Astrocyte of the cerebellum (primary cell): ENCODE results near the gene DSCAM.

ENCODE experiments used
- DNase-seq: peaks from one replicate; pipeline ENCODE4 v3.0.0-alpha.2; 2011; ENCODE audit warnings: low read depth
- H3K4me3 ChIP-seq: 2 replicates; pipeline ENCODE4 v1.5.1; 2011; ENCODE audit warnings: mild to moderate bottlenecking, low read depth, low read length, moderate library complexity
- in situ Hi-C: cut with HindIII; loops from 2 replicates; pipeline ENCODE4 v1.10.0; 2017; ENCODE audit warnings: low sequenced_read_pairs
- TF ChIP-seq, protein P1 (sequence below): IDR thresholded peaks from 2 replicates; pipeline ENCODE4 v1.5.1; 2012; ENCODE audit warnings: low read length, low read depth, moderate library complexity, mild to moderate bottlenecking; ENCODE audit errors: missing control alignments

DSCAM gene

DNA sequence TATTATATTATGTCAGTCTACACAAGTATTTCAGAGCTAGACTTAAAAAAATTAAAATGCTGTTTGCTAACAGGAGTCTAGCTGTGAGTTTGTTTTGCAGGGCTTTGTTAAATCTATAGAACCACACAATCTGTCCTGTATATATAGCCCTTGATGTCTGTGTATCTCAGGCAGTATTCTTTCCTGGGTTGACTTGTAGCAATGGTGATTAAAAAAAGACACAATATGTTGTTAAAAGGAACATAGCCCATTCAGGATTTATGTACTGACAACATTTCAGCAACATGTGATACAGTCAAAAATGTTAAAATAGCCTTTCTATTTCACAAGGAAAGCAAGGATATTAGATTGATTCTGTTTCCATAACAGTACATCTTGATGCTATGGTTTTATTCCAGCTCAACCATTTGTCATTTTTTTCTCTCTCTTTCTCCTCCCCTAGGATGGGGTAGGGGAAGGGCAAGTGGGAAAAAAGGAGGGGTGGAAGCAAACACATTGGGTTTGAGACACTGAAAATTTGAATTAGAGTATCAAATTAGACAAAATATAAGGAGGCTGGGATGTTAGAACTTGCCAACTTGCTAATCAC, 139.2 kb downstream of the DSCAM start:
- DNase-seq: no peak
- no peak overlapping the region for H3K4me3 ChIP-seq
- TF ChIP-seq, protein P1, sequence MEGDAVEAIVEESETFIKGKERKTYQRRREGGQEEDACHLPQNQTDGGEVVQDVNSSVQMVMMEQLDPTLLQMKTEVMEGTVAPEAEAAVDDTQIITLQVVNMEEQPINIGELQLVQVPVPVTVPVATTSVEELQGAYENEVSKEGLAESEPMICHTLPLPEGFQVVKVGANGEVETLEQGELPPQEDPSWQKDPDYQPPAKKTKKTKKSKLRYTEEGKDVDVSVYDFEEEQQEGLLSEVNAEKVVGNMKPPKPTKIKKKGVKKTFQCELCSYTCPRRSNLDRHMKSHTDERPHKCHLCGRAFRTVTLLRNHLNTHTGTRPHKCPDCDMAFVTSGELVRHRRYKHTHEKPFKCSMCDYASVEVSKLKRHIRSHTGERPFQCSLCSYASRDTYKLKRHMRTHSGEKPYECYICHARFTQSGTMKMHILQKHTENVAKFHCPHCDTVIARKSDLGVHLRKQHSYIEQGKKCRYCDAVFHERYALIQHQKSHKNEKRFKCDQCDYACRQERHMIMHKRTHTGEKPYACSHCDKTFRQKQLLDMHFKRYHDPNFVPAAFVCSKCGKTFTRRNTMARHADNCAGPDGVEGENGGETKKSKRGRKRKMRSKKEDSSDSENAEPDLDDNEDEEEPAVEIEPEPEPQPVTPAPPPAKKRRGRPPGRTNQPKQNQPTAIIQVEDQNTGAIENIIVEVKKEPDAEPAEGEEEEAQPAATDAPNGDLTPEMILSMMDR: no peak
- in situ Hi-C loops: no loop called here

DNA sequence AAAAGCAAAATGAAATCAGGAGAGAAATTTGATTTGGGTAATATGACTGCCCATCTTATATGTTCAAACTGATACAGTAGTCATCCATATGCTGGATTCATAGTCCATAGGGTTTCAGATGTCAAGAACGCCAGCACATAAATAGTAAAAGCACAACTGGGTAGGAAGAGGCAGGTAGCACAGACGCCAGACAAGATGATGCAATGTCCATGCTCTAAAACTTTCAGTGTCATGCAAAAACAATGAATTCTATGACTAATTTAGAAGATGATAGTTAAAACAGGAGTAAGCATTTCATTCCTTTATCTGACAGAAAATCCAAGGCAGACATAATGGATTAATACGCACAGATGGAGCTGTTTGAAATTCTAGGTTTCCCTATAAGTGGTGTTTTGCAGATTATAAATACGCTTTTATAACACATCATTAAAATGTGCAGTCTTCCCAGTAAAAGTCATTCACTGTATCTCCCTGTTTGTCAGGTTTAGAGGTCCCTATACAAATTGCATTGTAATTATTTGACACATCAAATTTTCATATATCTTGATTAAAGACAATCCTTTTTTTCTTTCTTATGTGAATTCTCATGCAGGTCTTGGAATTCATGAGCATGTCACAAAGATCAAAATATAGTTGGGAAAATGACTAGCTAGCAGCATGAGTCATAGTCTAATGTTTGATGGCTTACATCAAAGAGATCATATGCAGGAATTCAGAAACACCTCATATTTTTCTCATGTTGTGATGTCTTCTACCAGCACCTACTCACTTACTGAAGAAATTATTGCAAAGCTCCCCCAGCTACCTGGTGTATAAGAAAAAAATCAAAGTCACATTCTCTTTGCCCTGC, 139.9 kb downstream of the DSCAM start:
- H3K4me3 ChIP-seq: no peak overlapping the region
- TF ChIP-seq, protein P1: no peak
- in situ Hi-C loops: no loop called here
- DNase-seq: no peak

DNA sequence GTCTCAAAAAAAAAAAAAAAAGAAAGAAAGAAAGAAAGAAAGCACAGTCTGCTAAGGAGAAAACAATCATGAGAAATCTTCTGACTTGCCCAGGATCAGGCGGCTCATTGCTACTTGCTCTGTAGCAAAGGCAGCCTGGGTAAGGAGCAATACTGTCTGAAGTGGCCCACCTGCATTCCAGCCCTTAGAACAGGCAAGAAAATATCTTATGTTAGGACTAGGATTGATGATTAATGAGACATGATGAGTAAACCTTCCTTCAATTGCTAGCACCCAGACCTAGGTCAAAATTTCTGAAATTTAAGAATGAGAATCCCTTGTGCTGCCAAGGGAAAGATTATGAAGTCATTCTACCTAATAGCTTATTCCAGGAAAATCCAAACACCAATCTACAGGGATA, 140.8 kb downstream of the DSCAM start:
- TF ChIP-seq, protein P1: no peak
- in situ Hi-C loops: no loop called here

DNA sequence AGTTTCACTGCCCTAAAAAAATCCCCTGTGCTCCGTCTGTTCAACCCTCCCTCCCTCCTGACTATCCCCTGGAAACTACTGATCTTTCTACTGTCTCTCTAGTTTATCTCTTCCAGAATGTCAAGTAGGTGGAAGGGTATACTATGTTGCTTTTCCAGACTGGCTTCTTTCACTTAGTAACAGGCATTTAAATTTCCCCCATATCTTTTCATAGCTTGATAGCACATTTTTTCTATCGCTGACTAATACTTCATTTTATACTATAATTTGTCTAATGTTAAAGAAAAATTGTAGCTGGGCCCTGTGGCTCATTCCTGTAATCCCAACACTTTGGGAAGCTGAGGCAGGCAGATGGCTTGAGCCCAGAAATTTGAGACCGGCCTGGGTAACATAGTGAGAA, 142.8 kb downstream of the DSCAM start:
- H3K4me3 ChIP-seq: no peak overlapping the region
- in situ Hi-C loops: no loop called here
- TF ChIP-seq, protein P1: no peak
- DNase-seq: no peak

More for the DNA sequence above, 140.8 kb downstream of the DSCAM start:
- H3K4me3 ChIP-seq: no peak overlapping the region
- no peak for DNase-seq

DNA sequence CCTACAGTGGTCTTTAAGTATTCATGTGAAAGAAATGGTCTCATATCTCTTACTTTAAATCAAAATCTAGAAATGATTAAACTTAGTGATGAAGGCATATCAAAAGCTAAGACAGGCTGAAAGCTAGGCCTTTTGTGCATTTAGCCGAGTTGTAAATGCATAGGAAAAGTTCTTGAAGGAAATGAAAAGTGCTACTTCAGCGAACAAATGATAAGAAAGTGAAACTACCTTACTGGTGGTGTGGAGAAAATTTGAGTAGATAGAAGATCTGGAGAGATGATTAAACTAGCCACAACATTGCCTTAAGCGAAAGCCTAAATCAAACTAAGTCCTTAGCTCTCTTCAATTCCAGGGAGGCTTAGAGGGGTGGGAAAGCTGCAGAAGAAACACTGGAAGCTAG, 147.6 kb downstream of the DSCAM start:
- TF ChIP-seq, protein P1: no peak
- no peak overlapping the region for H3K4me3 ChIP-seq
- in situ Hi-C loops: no loop called here
- DNase-seq: no peak

DNA sequence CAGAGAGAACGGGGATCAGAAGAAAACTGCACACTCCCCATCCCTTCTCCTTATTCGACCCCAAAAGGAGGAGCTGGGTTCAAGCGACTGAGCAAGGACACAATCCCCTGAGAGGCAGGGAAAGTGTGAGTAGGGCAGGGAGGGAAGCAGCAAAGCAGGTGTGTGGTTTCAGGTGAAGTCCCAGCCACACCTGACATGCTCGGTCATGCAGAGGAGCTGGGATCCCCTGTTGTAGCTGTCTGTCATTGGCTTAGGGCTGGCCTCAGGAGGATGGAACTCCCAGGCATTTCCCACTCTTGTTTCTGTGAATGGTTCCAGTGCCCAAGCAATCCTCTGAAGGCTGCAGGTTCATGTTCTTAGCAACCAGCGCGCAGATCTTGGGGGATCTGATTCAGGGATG, 150.7 kb downstream of the DSCAM start:
- H3K4me3 ChIP-seq: no peak overlapping the region
- TF ChIP-seq, protein P1: no peak
- in situ Hi-C loops: no loop called here
- DNase-seq: no peak
